Activated CD8-positive, alpha-beta T cell treated with anti-CD3 and anti-CD28 coated beads, Interleukin-2, amount 10 ng/mL, durations not matched to agents 7 days and 5 days (primary cell): ENCODE results near the gene ADAP1. TPM values are rescaled to one million over a fixed set of nuclear protein-coding genes. Genes with fewer than 3 reads are reported as not detected.
A peak's percentile ranks its signal among the peaks of the same experiment; 100 is the strongest.

Source experiments
- ATAC-seq: fragments of 150-1000 bp; cut with Tn5 transposase; one replicate; pipeline ENCODE4 v1.10.0; 2021; ENCODE audit warnings: moderate library complexity
- CTCF ChIA-PET: fragments of 350-600 bp; sonication (Branson Sonifier 250); formaldehyde crosslinking; loops from one replicate; lab custom pipeline; 2021; ENCODE audit warnings: antibody characterized with exemption; lab: Charles Lee
- POLR2A ChIA-PET: fragments of 350-600 bp; sonication (Branson Sonifier 250); formaldehyde crosslinking; loops from one replicate; lab custom pipeline; 2021; ENCODE audit warnings: antibody characterized with exemption; lab: Charles Lee
- DNase-seq: peaks from one replicate; pipeline ENCODE4 v3.0.0-alpha.2; 2020
- H3K27ac Mint-ChIP-seq: one replicate; pipeline ENCODE4 v1.8.0; 2021; ENCODE audit warnings: mild to moderate bottlenecking, mixed read lengths
- H3K27me3 Mint-ChIP-seq: one replicate; pipeline ENCODE4 v1.8.0; 2021; ENCODE audit warnings: low read depth, mixed read lengths
- H3K36me3 Mint-ChIP-seq: one replicate; pipeline ENCODE4 v1.8.0; 2021; ENCODE audit warnings: low read depth, mixed read lengths
- H3K4me1 Mint-ChIP-seq: one replicate; pipeline ENCODE4 v1.8.0; 2021; ENCODE audit warnings: low read depth, mixed read lengths
- H3K4me3 Mint-ChIP-seq: one replicate; pipeline ENCODE4 v1.8.0; 2021; ENCODE audit warnings: mild to moderate bottlenecking, mixed read lengths
- H3K9me3 Mint-ChIP-seq: one replicate; pipeline ENCODE4 v1.8.0; 2022; ENCODE audit warnings: mixed read lengths; ENCODE audit not compliant: insufficient read depth
- total RNA-seq, 2 experiments: library from RNA; stranded (reverse); gene quantifications; one replicate each; pipeline ENCODE4 v1.2.3, GENCODE V29; 2021

ADAP1 gene
- total RNA-seq, 2 experiments from 2014 or later = 24.2 to 28.6 TPM

- no peak for ATAC-seq
- Mint-ChIP-seq H3K27ac (no peak overlapping the region), H3K4me1 (peaks cover 23% of the 10 kb centered on the region), H3K36me3 (peaks cover 26% of the 10 kb centered on the region), H3K27me3 (peaks cover 4% of the 10 kb centered on the region), H3K9me3 (peaks cover 7% of the 10 kb centered on the region), H3K4me3 (no peak overlapping the region)
- ChIA-PET POLR2A (interaction anchor here (0.6 kb wide), 1 partner anchor 350 kb away, joined by 3 read pairs; no protein-coding TSS in a partner anchor), CTCF (interaction anchor here (1.3 kb wide), 1 partner anchor 11 kb away, joined by 3 read pairs; no protein-coding TSS in a partner anchor)
- DNase-seq = no peak
Measured at GRCh38 chr7:940599-941408, 13.7 kb downstream of the ADAP1 start.

GRCh38 chr7:939843-940242, 14.6 kb downstream of the ADAP1 start:
- Mint-ChIP-seq H3K4me3 (no peak overlapping the region), H3K27ac (no peak overlapping the region), H3K36me3 (peaks cover 26% of the 10 kb centered on the region), H3K27me3 (peaks cover 4% of the 10 kb centered on the region), H3K9me3 (peaks cover 7% of the 10 kb centered on the region), H3K4me1 (peaks cover 24% of the 10 kb centered on the region)
- ATAC-seq = no peak
- DNase-seq = no peak
- ChIA-PET POLR2A (no interaction called here), CTCF (no interaction called here)

- Mint-ChIP-seq H3K36me3 (peaks cover 26% of the 10 kb centered on the region), H3K4me3 (no peak overlapping the region), H3K27ac (no peak overlapping the region), H3K9me3 (peaks cover 7% of the 10 kb centered on the region), H3K4me1 (peaks cover 24% of the 10 kb centered on the region), H3K27me3 (peaks cover 4% of the 10 kb centered on the region)
- POLR2A ChIA-PET = interaction anchor here (1.8 kb wide), 1 partner anchor 15 kb away, joined by 6 read pairs; no protein-coding TSS in a partner anchor
- DNase-seq (no peak), ATAC-seq (no peak)
- CTCF ChIA-PET = no interaction called here
Measured at GRCh38 chr7:938546-939185, 15.8 kb downstream of the ADAP1 start.

- Mint-ChIP-seq H3K9me3 (peaks cover 7% of the 10 kb centered on the region), H3K27me3 (peaks cover 4% of the 10 kb centered on the region), H3K36me3 (peaks cover 26% of the 10 kb centered on the region), H3K4me1 (peaks cover 24% of the 10 kb centered on the region), H3K27ac (no peak overlapping the region), H3K4me3 (no peak overlapping the region)
- CTCF ChIA-PET = no interaction called here
- DNase-seq = no peak
- POLR2A ChIA-PET = interaction anchor here (1.8 kb wide), 1 partner anchor 14 kb away, joined by 6 read pairs; no protein-coding TSS in a partner anchor
- no peak for ATAC-seq
Measured at GRCh38 chr7:937856-938484, 16.5 kb downstream of the ADAP1 start.

GRCh38 chr7:936386-937054, 18.0 kb downstream of the ADAP1 start:
- DNase-seq (peak; percentile 44), ATAC-seq (peak; percentile 71)
- no peaks in the 10 kb centered on the region for H3K27me3 Mint-ChIP-seq
- peaks cover 20% of the 10 kb centered on the region for H3K36me3 Mint-ChIP-seq
- no peak overlapping the region for H3K4me3 Mint-ChIP-seq
- H3K4me1 Mint-ChIP-seq = peaks cover 20% of the 10 kb centered on the region
- peak overlapping the region; percentile 66 for H3K27ac Mint-ChIP-seq
- ChIA-PET POLR2A (no interaction called here), CTCF (no interaction called here)
- peaks cover 3% of the 10 kb centered on the region for H3K9me3 Mint-ChIP-seq

GRCh38 chr7:935874-936385, 18.6 kb downstream of the ADAP1 start:
- ChIA-PET CTCF (no interaction called here), POLR2A (no interaction called here)
- Mint-ChIP-seq H3K27me3 (no peaks in the 10 kb centered on the region), H3K9me3 (no peaks in the 10 kb centered on the region), H3K4me3 (no peak overlapping the region), H3K4me1 (peaks cover 20% of the 10 kb centered on the region), H3K27ac (peak overlapping the region; percentile 66), H3K36me3 (peaks cover 20% of the 10 kb centered on the region)
- DNase-seq (no peak), ATAC-seq (no peak)

GRCh38 chr7:935164-935873, 19.2 kb downstream of the ADAP1 start:
- Mint-ChIP-seq H3K4me3 (no peak overlapping the region), H3K27me3 (no peaks in the 10 kb centered on the region), H3K27ac (no peak overlapping the region), H3K36me3 (peaks cover 17% of the 10 kb centered on the region), H3K9me3 (no peaks in the 10 kb centered on the region), H3K4me1 (peaks cover 18% of the 10 kb centered on the region)
- DNase-seq (no peak), ATAC-seq (no peak)
- ChIA-PET CTCF (no interaction called here), POLR2A (no interaction called here)

GRCh38 chr7:934469-935163, 19.9 kb downstream of the ADAP1 start:
- no peaks in the 10 kb centered on the region for H3K27me3 Mint-ChIP-seq
- ATAC-seq (no peak), DNase-seq (no peak)
- no peak overlapping the region for H3K4me3 Mint-ChIP-seq
- ChIA-PET POLR2A (no interaction called here), CTCF (no interaction called here)
- H3K27ac Mint-ChIP-seq = no peak overlapping the region
- peaks cover 22% of the 10 kb centered on the region for H3K4me1 Mint-ChIP-seq
- peaks cover 13% of the 10 kb centered on the region for H3K36me3 Mint-ChIP-seq
- no peaks in the 10 kb centered on the region for H3K9me3 Mint-ChIP-seq

GRCh38 chr7:932651-932975, 21.9 kb downstream of the ADAP1 start:
- ATAC-seq = no peak

GRCh38 chr7:931871-932650, 22.4 kb downstream of the ADAP1 start:
- ATAC-seq (no peak), DNase-seq (no peak)
- no peak overlapping the region for H3K4me3 Mint-ChIP-seq
- ChIA-PET POLR2A (no interaction called here), CTCF (no interaction called here)
- H3K9me3 Mint-ChIP-seq = no peaks in the 10 kb centered on the region
- H3K4me1 Mint-ChIP-seq = peaks cover 29% of the 10 kb centered on the region
- no peaks in the 10 kb centered on the region for H3K27me3 Mint-ChIP-seq
- H3K27ac Mint-ChIP-seq = no peak overlapping the region
- peaks cover 13% of the 10 kb centered on the region for H3K36me3 Mint-ChIP-seq

More at GRCh38 chr7:932651-932975, 21.9 kb downstream of the ADAP1 start:
- no peak overlapping the region for H3K4me3 Mint-ChIP-seq
- H3K27ac Mint-ChIP-seq = no peak overlapping the region
- no peaks in the 10 kb centered on the region for H3K9me3 Mint-ChIP-seq
- H3K4me1 Mint-ChIP-seq = peaks cover 26% of the 10 kb centered on the region
- H3K27me3 Mint-ChIP-seq = no peaks in the 10 kb centered on the region
- POLR2A ChIA-PET = no interaction called here
- CTCF ChIA-PET = no interaction called here
- H3K36me3 Mint-ChIP-seq = peaks cover 13% of the 10 kb centered on the region
- DNase-seq = no peak
